SK-N-SH treated with all-trans-retinoic acid at 6 μM for 48 hours (cell line): ENCODE measurements around the gene EFCAB5.

ENCODE experiments used
- ATAC-seq: fragments of 200-7000 bp; cut with Tn5 transposase; 3 replicates; pipeline ENCODE4 v1.9.1; 2020; ENCODE audit warnings: mild to moderate bottlenecking, moderate library complexity
- ARNTL ChIP-seq: fragments of 450-650 bp; formaldehyde crosslinking; IDR thresholded peaks from 2 replicates; pipeline ENCODE4 v1.5.0; 2020; ENCODE audit warnings: low read depth, mild to moderate bottlenecking, moderate library complexity, borderline replicate concordance
- BACH2 ChIP-seq: fragments of 250-450 bp; sonication (Bioruptor Pico); IDR thresholded peaks from 2 replicates; pipeline ENCODE4 v1.9.0; 2021; ENCODE audit warnings: mild to moderate bottlenecking, borderline replicate concordance
- CREB5 ChIP-seq: fragments of 250-450 bp; sonication (Bioruptor Pico); IDR thresholded peaks from 2 replicates; pipeline ENCODE4 v1.5.1; 2020; ENCODE audit warnings: low read depth, mild to moderate bottlenecking, moderate library complexity
- CSDC2 ChIP-seq: fragments of 250-450 bp; sonication (Bioruptor Pico); IDR thresholded peaks from 2 replicates; pipeline ENCODE4 v1.5.0; 2020; ENCODE audit warnings: mild to moderate bottlenecking, moderate library complexity
- CSRNP3 ChIP-seq: fragments of 250-450 bp; sonication (Bioruptor Pico); IDR thresholded peaks from 2 replicates; pipeline ENCODE4 v1.5.1; 2021; ENCODE audit warnings: mild to moderate bottlenecking, moderate library complexity
- ISL1 ChIP-seq: fragments of 250-450 bp; sonication (Bioruptor Pico); IDR thresholded peaks from 2 replicates; pipeline ENCODE4 v2.1.2; 2022; ENCODE audit warnings: mild to moderate bottlenecking, moderate library complexity
- OSR1 ChIP-seq: fragments of 250-450 bp; sonication (Bioruptor Pico); IDR thresholded peaks from 2 replicates; pipeline ENCODE4 v1.8.0; 2022; ENCODE audit warnings: moderate library complexity, mild to moderate bottlenecking, inconsistent platforms
- POU6F1 ChIP-seq: fragments of 250-450 bp; sonication (Bioruptor Pico); IDR thresholded peaks from 2 replicates; pipeline ENCODE4 v1.8.0; 2021; ENCODE audit warnings: low read depth, mild to moderate bottlenecking, moderate library complexity, borderline replicate concordance
- PPARA ChIP-seq: fragments of 250-450 bp; sonication (Bioruptor Pico); IDR thresholded peaks from 2 replicates; pipeline ENCODE4 v1.5.0; 2020; ENCODE audit warnings: mild to moderate bottlenecking, borderline replicate concordance
- RARB ChIP-seq: fragments of 250-450 bp; sonication (Bioruptor Pico); IDR thresholded peaks from 2 replicates; pipeline ENCODE4 v1.8.0; 2021; ENCODE audit warnings: mild to moderate bottlenecking, moderate library complexity
- SNAI2 ChIP-seq: fragments of 250-450 bp; sonication (Bioruptor Pico); IDR thresholded peaks from 2 replicates; pipeline ENCODE4 v1.5.0; 2020; ENCODE audit warnings: mild to moderate bottlenecking, moderate library complexity
- TCF4 ChIP-seq: fragments of 250-450 bp; sonication (Bioruptor Pico); IDR thresholded peaks from 2 replicates; pipeline ENCODE4 v1.8.0; 2021; ENCODE audit warnings: mild to moderate bottlenecking, moderate library complexity, borderline replicate concordance
- TSHZ2 ChIP-seq: fragments of 250-450 bp; sonication (Bioruptor Pico); IDR thresholded peaks from 2 replicates; pipeline ENCODE4 v1.5.0; 2020; ENCODE audit warnings: mild to moderate bottlenecking, moderate library complexity
- ZC3H10 ChIP-seq: fragments of 250-450 bp; sonication (Bioruptor Pico); IDR thresholded peaks from 2 replicates; pipeline ENCODE4 v1.5.1; 2021; ENCODE audit warnings: mild to moderate bottlenecking, moderate library complexity
- ZNF565 ChIP-seq: fragments of 450-650 bp; formaldehyde crosslinking; conservative IDR thresholded peaks from 2 replicates; pipeline ENCODE4 v1.5.0; 2020; ENCODE audit warnings: low read depth, mild to moderate bottlenecking, moderate library complexity
- ZNF70 ChIP-seq: fragments of 450-650 bp; formaldehyde crosslinking; IDR thresholded peaks from 2 replicates; pipeline ENCODE4 v1.5.0; 2020; ENCODE audit warnings: mild to moderate bottlenecking, moderate library complexity
- ZNF8 ChIP-seq: fragments of 450-650 bp; formaldehyde crosslinking; IDR thresholded peaks from 2 replicates; pipeline ENCODE4 v1.5.0; 2020; ENCODE audit warnings: mild to moderate bottlenecking, moderate library complexity

EFCAB5 gene

GRCh38 chr17:30091121-30091670 lies 149.8 kb downstream of the EFCAB5 start:
- no peak for TF ChIP-seq PPARA (CRISPR knock-in tag)
- TF ChIP-seq CREB5 (CRISPR knock-in tag): no peak
- no peak for TF ChIP-seq ISL1 (CRISPR knock-in tag)
- TF ChIP-seq TSHZ2: no peak
- no peak for TF ChIP-seq ARNTL
- no peak for ATAC-seq

- TF ChIP-seq CSRNP3 (no peak), ISL1 (CRISPR knock-in tag) (0 out of 2 replicates have a peak, but pooled peaks have one; percentile 17), ZNF70 (no peak), ARNTL (no peak)
- ATAC-seq: peak; percentile 31; the same call in 2 of the 3 replicates
Observed at GRCh38 chr17:30091771-30092170, 150.3 kb downstream of the EFCAB5 start.

GRCh38 chr17:30092886-30093285 lies 151.5 kb downstream of the EFCAB5 start:
- no peak for TF ChIP-seq ZNF8 (CRISPR knock-in tag)
- no peak for TF ChIP-seq PPARA (CRISPR knock-in tag)
- TF ChIP-seq ZNF565: no peak
- TF ChIP-seq CSRNP3: no peak
- TF ChIP-seq ARNTL: no peak
- TF ChIP-seq, all 23 proteins: peak for 0
- no peak for ATAC-seq

- no peak for TF ChIP-seq POU6F1 (CRISPR knock-in tag)
- no peak for TF ChIP-seq TCF4 (CRISPR knock-in tag)
- no peak for TF ChIP-seq PPARA (CRISPR knock-in tag)
- no peak for TF ChIP-seq BACH2 (CRISPR knock-in tag)
- TF ChIP-seq SNAI2 (CRISPR knock-in tag): no peak
- TF ChIP-seq ARNTL: no peak
- TF ChIP-seq CREB5 (CRISPR knock-in tag): no peak
- TF ChIP-seq ZNF70: no peak
- no peak for TF ChIP-seq ZNF8 (CRISPR knock-in tag)
- no peak for TF ChIP-seq ZC3H10 (CRISPR knock-in tag)
- no peak for TF ChIP-seq CSDC2 (CRISPR knock-in tag)
- TF ChIP-seq RARB (CRISPR knock-in tag): no peak
- TF ChIP-seq OSR1 (CRISPR knock-in tag): no peak
- ATAC-seq: peak; percentile 86
Observed at GRCh38 chr17:30093463-30094147, 152.2 kb downstream of the EFCAB5 start.
